Neural cell (in vitro differentiated cells): ENCODE data around the gene TECPR2.
"Not testable (repeated sequence)": the region's sequence is repeated elsewhere in the genome, so short reads cannot be mapped to it uniquely, and the experiment has no call there.

Experiments
- EP300 ChIP-seq: fragments of 450-650 bp; conservative IDR thresholded peaks from 2 replicates; pipeline ENCODE4 v1.6.1; 2014; ENCODE audit warnings: antibody characterized with exemption, mild to moderate bottlenecking, moderate library complexity; ENCODE audit not compliant: poor library complexity, severe bottlenecking
- EZH2 ChIP-seq: fragments of 200-600, 300-800 bp; shearing (Covaris generic), sonication (generic); IDR thresholded peaks from 2 replicates; pipeline ENCODE4 v1.6.1; 2014; ENCODE audit warnings: antibody characterized with exemption, low read length, borderline replicate concordance, mild to moderate bottlenecking; ENCODE audit not compliant: insufficient read depth, poor library complexity, severe bottlenecking
- MXI1 ChIP-seq: fragments of 450-650 bp; conservative IDR thresholded peaks from 2 replicates; pipeline ENCODE4 v1.6.1; 2014; ENCODE audit warnings: antibody characterized with exemption, mild to moderate bottlenecking; ENCODE audit not compliant: poor library complexity, severe bottlenecking
- POLR2AphosphoS5 ChIP-seq: IDR thresholded peaks from 2 replicates; pipeline ENCODE4 v1.6.1; 2012
- RAD21 ChIP-seq: fragments of 450-650 bp; conservative IDR thresholded peaks from 2 replicates; pipeline ENCODE4 v1.6.1; 2014; ENCODE audit warnings: antibody characterized with exemption, mild to moderate bottlenecking, moderate library complexity
- SMC3 ChIP-seq: fragments of 450-650 bp; conservative IDR thresholded peaks from 2 replicates; pipeline ENCODE4 v1.6.1; 2014; ENCODE audit warnings: antibody characterized with exemption, mild to moderate bottlenecking, moderate library complexity; ENCODE audit not compliant: poor library complexity
- TAF1 ChIP-seq: IDR thresholded peaks from 2 replicates; pipeline ENCODE4 v1.6.1; 2012; ENCODE audit warnings: low read depth
- TF ChIP-seq, protein P1 (sequence below): fragments of 450-650 bp; IDR thresholded peaks from 2 replicates; pipeline ENCODE4 v1.5.1; 2014; ENCODE audit warnings: antibody characterized with exemption, mild to moderate bottlenecking, moderate library complexity; ENCODE audit not compliant: poor library complexity, severe bottlenecking
- TF ChIP-seq, protein P2 (sequence below): IDR thresholded peaks from 2 replicates; pipeline ENCODE4 v1.6.1; 2012; ENCODE audit warnings: borderline replicate concordance

DNA sequence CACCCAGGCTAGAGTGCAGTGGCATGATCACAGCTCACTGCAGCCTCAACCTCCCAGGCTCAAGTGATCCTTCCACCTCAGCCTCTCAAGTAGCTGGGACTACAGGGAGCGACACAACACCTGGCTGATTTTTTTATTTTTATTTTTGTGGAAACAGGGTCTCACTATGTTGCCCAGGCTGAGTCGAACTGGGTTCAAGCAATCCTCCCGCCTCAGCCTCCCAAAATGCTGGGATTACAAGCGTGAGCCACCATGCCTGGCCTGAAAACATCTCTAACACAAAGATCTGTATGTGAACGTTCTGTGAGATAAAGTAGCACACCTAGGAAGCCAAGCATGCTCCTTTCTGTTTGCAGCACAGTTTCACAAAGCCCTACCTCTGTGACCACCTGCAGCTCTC, 157.0 kb downstream of the TECPR2 start:
- not testable (repeated sequence) for TF ChIP-seq EZH2, TAF1, EP300, POLR2AphosphoS5, RAD21, SMC3, MXI1
- TF ChIP-seq, protein P1, sequence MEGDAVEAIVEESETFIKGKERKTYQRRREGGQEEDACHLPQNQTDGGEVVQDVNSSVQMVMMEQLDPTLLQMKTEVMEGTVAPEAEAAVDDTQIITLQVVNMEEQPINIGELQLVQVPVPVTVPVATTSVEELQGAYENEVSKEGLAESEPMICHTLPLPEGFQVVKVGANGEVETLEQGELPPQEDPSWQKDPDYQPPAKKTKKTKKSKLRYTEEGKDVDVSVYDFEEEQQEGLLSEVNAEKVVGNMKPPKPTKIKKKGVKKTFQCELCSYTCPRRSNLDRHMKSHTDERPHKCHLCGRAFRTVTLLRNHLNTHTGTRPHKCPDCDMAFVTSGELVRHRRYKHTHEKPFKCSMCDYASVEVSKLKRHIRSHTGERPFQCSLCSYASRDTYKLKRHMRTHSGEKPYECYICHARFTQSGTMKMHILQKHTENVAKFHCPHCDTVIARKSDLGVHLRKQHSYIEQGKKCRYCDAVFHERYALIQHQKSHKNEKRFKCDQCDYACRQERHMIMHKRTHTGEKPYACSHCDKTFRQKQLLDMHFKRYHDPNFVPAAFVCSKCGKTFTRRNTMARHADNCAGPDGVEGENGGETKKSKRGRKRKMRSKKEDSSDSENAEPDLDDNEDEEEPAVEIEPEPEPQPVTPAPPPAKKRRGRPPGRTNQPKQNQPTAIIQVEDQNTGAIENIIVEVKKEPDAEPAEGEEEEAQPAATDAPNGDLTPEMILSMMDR: not testable (repeated sequence)
- TF ChIP-seq, protein P2, sequence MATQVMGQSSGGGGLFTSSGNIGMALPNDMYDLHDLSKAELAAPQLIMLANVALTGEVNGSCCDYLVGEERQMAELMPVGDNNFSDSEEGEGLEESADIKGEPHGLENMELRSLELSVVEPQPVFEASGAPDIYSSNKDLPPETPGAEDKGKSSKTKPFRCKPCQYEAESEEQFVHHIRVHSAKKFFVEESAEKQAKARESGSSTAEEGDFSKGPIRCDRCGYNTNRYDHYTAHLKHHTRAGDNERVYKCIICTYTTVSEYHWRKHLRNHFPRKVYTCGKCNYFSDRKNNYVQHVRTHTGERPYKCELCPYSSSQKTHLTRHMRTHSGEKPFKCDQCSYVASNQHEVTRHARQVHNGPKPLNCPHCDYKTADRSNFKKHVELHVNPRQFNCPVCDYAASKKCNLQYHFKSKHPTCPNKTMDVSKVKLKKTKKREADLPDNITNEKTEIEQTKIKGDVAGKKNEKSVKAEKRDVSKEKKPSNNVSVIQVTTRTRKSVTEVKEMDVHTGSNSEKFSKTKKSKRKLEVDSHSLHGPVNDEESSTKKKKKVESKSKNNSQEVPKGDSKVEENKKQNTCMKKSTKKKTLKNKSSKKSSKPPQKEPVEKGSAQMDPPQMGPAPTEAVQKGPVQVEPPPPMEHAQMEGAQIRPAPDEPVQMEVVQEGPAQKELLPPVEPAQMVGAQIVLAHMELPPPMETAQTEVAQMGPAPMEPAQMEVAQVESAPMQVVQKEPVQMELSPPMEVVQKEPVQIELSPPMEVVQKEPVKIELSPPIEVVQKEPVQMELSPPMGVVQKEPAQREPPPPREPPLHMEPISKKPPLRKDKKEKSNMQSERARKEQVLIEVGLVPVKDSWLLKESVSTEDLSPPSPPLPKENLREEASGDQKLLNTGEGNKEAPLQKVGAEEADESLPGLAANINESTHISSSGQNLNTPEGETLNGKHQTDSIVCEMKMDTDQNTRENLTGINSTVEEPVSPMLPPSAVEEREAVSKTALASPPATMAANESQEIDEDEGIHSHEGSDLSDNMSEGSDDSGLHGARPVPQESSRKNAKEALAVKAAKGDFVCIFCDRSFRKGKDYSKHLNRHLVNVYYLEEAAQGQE: not testable (repeated sequence)
